Measurements from ENCODE around the gene TULP4. TPM values are rescaled to one million over a fixed set of nuclear protein-coding genes. Genes with fewer than 3 reads are reported as not detected.

TULP4 gene
- total and polyA plus RNA-seq, 2 of the 8 experiments (the other 6 are each of a cell fraction or from before 2014, with no cell fraction given), result 7.7 to 51.6 TPM

- TF ChIP-seq, protein P1, sequence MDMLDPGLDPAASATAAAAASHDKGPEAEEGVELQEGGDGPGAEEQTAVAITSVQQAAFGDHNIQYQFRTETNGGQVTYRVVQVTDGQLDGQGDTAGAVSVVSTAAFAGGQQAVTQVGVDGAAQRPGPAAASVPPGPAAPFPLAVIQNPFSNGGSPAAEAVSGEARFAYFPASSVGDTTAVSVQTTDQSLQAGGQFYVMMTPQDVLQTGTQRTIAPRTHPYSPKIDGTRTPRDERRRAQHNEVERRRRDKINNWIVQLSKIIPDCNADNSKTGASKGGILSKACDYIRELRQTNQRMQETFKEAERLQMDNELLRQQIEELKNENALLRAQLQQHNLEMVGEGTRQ (IDR thresholded peaks at IDR 0.05; ENCODE audit: low read length), result peak; percentile 97
- TF ChIP-seq POLR2A (IDR thresholded peaks at IDR 0.05; ENCODE audit: control extremely low read depth in 1 of 2, low read depth in 2 of 2, low read length in 2 of 2) (peak; percentile 14 to 78), ATF3 (IDR thresholded peaks at IDR 0.05; ENCODE audit: insufficient read depth, low read depth, low read length) (peak; percentile 98), TBP (IDR thresholded peaks at IDR 0.05; ENCODE audit: low read depth, low read length) (peak; percentile 58; the same call in 1 of the 2 replicates), E2F6 (IDR thresholded peaks at IDR 0.05) (peak; percentile 38), HDAC2 (IDR thresholded peaks at IDR 0.05; ENCODE audit: borderline replicate concordance in 1 of 2, low read depth in 2 of 2, low read length in 2 of 2) (peak in 1 of 2 experiments; percentile 81; a peak in 2 of 4 replicates), SIX5 (IDR thresholded peaks at IDR 0.05; ENCODE audit: low read depth, low read length) (no peak), ASH2L (IDR thresholded peaks at IDR 0.05; ENCODE audit: low read length) (peak; percentile 68), POLR2AphosphoS5 (IDR thresholded peaks at IDR 0.05; ENCODE audit: low read depth, low read length) (peak; percentile 37; the same call in 1 of the 2 replicates), PHF8 (conservative IDR thresholded peaks at IDR 0.05; ENCODE audit: low read depth, low read length) (peak; percentile 88), TAF1 (IDR thresholded peaks at IDR 0.05; ENCODE audit: low read depth, low read length) (peak; percentile 84), CREB1 (IDR thresholded peaks at IDR 0.05) (peak; percentile 97)
- TF ChIP-seq, protein P2, sequence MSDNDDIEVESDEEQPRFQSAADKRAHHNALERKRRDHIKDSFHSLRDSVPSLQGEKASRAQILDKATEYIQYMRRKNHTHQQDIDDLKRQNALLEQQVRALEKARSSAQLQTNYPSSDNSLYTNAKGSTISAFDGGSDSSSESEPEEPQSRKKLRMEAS (IDR thresholded peaks at IDR 0.05), result peak; percentile 87
Measured at GRCh38 chr6:158559895-158560835, 247.9 kb downstream of the TULP4 start, which contains the start of gene TMEM181 (continued).
